ENCODE measurements around the gene FAR2. TPM values are rescaled to one million over a fixed set of nuclear protein-coding genes. Genes with fewer than 3 reads are reported as not detected.

FAR2 gene
- total RNA-seq, 4 donors from 2014 or later, result 7.4 to 45.4 (median 17.9) TPM

- WGBS, 2 donors, result 85 to 87% methylated on average over 2 of the region's 2 CpGs
- intact Hi-C loops (cut with DNase I; ENCODE audit: low total_unique reads), result no loop called here
- DNase-seq (ENCODE audit: low spot score in 2 of 2), result no peak
- no peak overlapping the region for H3K4me3 ChIP-seq (ENCODE audit: low read depth, poor library complexity, severe bottlenecking)
- TF ChIP-seq CTCF (IDR thresholded peaks at IDR 0.05) (no peak), POLR2A (IDR thresholded peaks at IDR 0.05) (no peak)
These were observed 194.1 kb downstream of the FAR2 start for GRCh38 chr12:29343022-29343799.

GRCh38 chr12:29346769-29347421 is 197.8 kb downstream of the FAR2 start:
- intact Hi-C loops (cut with DNase I; ENCODE audit: low total_unique reads), result no loop called here
- WGBS, 2 donors, result 96% methylated on average over 3 of the region's 3 CpGs
- no peak for TF ChIP-seq POLR2A (IDR thresholded peaks at IDR 0.05)
- TF ChIP-seq CTCF (IDR thresholded peaks at IDR 0.05), result no peak
- H3K4me3 ChIP-seq (ENCODE audit: low read depth, poor library complexity, severe bottlenecking), result no peak overlapping the region
- DNase-seq (ENCODE audit: low spot score in 2 of 2), result no peak

DNA sequence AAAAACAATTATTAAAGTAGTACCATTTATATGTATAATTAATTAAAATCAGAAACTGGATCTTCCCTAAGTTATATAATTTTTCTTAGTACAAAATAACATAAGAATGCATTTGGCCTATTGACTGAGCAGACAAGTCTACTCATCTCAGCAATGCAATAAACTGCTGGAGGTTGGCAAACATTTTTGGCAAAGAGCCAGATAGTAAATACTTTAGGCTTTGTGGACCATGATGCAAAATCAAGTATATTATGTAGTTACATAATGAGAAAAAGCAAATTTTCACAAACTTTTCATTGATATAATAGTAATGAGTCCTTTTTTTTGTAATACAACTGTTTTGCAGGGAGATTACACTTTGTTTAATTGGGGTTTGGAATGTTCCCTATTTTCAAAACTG is 201.0 kb downstream of the FAR2 start:
- no peak for TF ChIP-seq POLR2A (IDR thresholded peaks at IDR 0.05)
- TF ChIP-seq CTCF (IDR thresholded peaks at IDR 0.05), result no peak
- H3K4me3 ChIP-seq (ENCODE audit: low read depth, poor library complexity, severe bottlenecking), result no peak overlapping the region
- DNase-seq (ENCODE audit: low spot score in 2 of 2), result no peak
- intact Hi-C loops (cut with DNase I; ENCODE audit: low total_unique reads), result no loop called here

DNA sequence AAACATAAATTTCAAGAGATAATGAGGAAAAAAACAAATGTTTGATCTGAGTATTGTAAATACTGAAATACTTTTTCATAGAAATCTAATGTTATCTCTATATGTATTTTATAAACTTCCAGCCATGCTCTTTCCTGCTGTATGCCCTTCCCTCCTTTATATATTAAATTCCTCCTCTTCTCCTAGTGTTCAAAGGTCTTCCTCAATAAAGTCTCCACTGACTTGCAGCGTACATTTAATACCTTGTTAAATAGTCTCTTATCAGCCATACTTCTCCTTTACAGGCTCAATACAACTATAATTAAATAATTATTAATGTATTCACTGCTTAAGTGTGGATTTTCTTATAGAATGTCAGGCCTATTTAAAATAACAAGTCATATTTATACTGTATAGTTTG is 205.9 kb downstream of the FAR2 start:
- H3K4me3 ChIP-seq (ENCODE audit: low read depth, poor library complexity, severe bottlenecking), result no peak overlapping the region
- WGBS, 2 donors, result 93 to 94% methylated on average over 1 of the region's 1 CpG
- intact Hi-C loops (cut with DNase I; ENCODE audit: low total_unique reads), result no loop called here
- no peak for TF ChIP-seq POLR2A (IDR thresholded peaks at IDR 0.05)
- TF ChIP-seq CTCF (IDR thresholded peaks at IDR 0.05), result no peak
- no peak for DNase-seq (ENCODE audit: low spot score in 2 of 2)

- TF ChIP-seq CTCF (IDR thresholded peaks at IDR 0.05) (no peak), POLR2A (IDR thresholded peaks at IDR 0.05) (no peak)
- H3K4me3 ChIP-seq (ENCODE audit: low read depth, poor library complexity, severe bottlenecking), result no peak overlapping the region
- intact Hi-C loops (cut with DNase I; ENCODE audit: low total_unique reads), result no loop called here
- DNase-seq (ENCODE audit: low spot score in 2 of 2), result no peak
- 91 to 94% methylated on average over 2 of the region's 2 CpGs for WGBS, 2 donors
These were observed 216.0 kb downstream of the FAR2 start for GRCh38 chr12:29365091-29365490.
